ENCODE results near the gene ZNF821. TPM values are rescaled to one million over a fixed set of nuclear protein-coding genes. Genes with fewer than 3 reads are reported as not detected.

Gene ZNF821
- total and polyA plus RNA-seq, 2 of the 8 experiments (the other 6 are each of a cell fraction or from before 2014, with no cell fraction given), result 9.5 to 14.1 TPM

DNA sequence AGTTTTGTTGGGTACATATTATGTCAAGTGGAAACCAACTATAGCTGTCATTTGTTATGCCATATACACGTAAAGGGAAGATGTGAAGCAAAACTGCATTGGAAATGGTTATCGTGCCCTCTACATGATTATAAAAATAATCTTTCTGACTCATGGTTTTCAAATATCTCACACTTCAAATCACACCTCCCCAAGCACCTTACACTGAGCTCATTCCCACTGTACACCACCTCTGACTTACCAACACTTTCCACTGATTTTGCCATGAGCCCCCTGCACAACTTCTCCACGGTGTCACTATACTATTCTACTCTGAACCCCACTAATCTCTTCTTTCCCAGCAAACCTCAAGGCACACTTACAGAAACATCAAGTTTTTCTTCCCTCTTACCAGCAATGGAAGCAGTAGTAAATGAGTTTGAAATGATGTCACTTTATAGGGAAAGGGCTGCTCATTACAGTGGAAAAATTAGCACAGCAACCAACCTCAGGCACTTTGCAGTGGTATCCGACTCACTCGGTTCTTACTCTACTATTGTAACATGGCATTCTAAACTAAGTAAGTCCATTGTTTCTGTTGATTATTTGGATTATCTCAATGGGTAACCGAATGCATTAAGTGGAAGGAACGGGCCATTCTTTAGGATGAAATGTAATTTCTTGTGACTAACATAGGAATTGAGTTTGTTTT lies 18.7 kb downstream of the ZNF821 start:
- CTCF ChIA-PET (ENCODE audit: partially characterized antibody), result interaction anchor here (1.0 to 2.7 kb wide), 2 partner anchors 17 to 57 kb away, joined by 3 to 14 read pairs; partner anchors contain the start of gene AP1G1
- no peaks in the 10 kb centered on the region for H3K79me2 ChIP-seq (ENCODE audit: control insufficient read depth in 1 of 2, insufficient read depth in 2 of 2, low read length in 2 of 2)

More for the DNA sequence above, 18.7 kb downstream of the ZNF821 start:
- Histone ChIP-seq H2BK5ac (ENCODE audit: low read depth, low read length) (no peak overlapping the region), H3K18ac (ENCODE audit: extremely low read depth, low read length) (no peak overlapping the region), H2BK20ac (ENCODE audit: low read length) (no peak overlapping the region), H2BK120ac (replicated peaks; ENCODE audit: low read depth, low read length) (no peak overlapping the region), H3K36me3 (ENCODE audit: control insufficient read depth in 2 of 4, insufficient read depth in 4 of 4, low read length in 3 of 4) (peaks cover 5 to 33% (median 16%) of the 10 kb centered on the region in 4 experiments; a peak in 6 of 8 replicates), H2BK12ac (ENCODE audit: low read depth, low read length) (no peak overlapping the region), H4K5ac (ENCODE audit: insufficient read length, low read depth, low read length) (no peak overlapping the region), H3K14ac (ENCODE audit: insufficient read length) (no peak overlapping the region), H3K79me1 (ENCODE audit: low read depth, low read length) (no peaks in the 10 kb centered on the region), H3K23me2 (ENCODE audit: low read depth, low read length) (no peaks in the 10 kb centered on the region), H3K9me3 (ENCODE audit: insufficient read depth in 2 of 2, low read depth in 1 of 2, low read length in 1 of 2) (no peaks in the 10 kb centered on the region), H3K9ac (replicated peaks in 1 of 4; ENCODE audit: extremely low read depth in 1 of 4, low read depth in 3 of 4, low read length in 3 of 4) (no peak overlapping the region; a peak in 1 of 7 replicates), H4K8ac (ENCODE audit: extremely low read depth, insufficient read depth, low read length) (no peak overlapping the region), H3K4me1 (replicated peaks in 1 of 4; ENCODE audit: control insufficient read depth in 3 of 4, insufficient read depth in 4 of 4, low read length in 3 of 4) (no peaks in the 10 kb centered on the region), H2AK5ac (ENCODE audit: low read depth, low read length) (no peak overlapping the region), H3K4ac (replicated peaks; ENCODE audit: insufficient read length, low read depth, low read length) (no peak overlapping the region), H4K20me1 (replicated peaks in 1 of 2; ENCODE audit: control insufficient read depth in 1 of 2, insufficient read depth in 2 of 2, low read length in 2 of 2) (peaks cover 0 to 5% of the 10 kb centered on the region in 2 experiments), H3K4me2 (ENCODE audit: insufficient read depth in 1 of 2, low read depth in 2 of 2, low read length in 2 of 2) (no peak overlapping the region), H3K23ac (ENCODE audit: insufficient read length) (no peak overlapping the region), H2AFZ (ENCODE audit: low read length) (no peak overlapping the region), H4K91ac (replicated peaks; ENCODE audit: insufficient read length, low read length) (no peak overlapping the region), H3K56ac (replicated peaks; ENCODE audit: insufficient read length, low read depth, low read length) (no peak overlapping the region), H2BK15ac (ENCODE audit: low read length) (no peak overlapping the region), H3K27ac (ENCODE audit: low read depth, low read length) (no peak overlapping the region), H3K27me3 (replicated peaks in 1 of 4; ENCODE audit: control insufficient read depth in 3 of 4, extremely low read depth in 1 of 4, insufficient read depth in 3 of 4, low read length in 3 of 4) (no peaks in the 10 kb centered on the region), H3K4me3 (ENCODE audit: extremely low read depth in 1 of 4, insufficient read depth in 2 of 4, low read depth in 3 of 4, low read length in 4 of 4) (no peak overlapping the region)
- FAIRE-seq, result no peak
- DNase-seq (ENCODE audit: low read depth in 1 of 2, low spot score in 2 of 2), result no peak
- TF ChIP-seq CHD2 (IDR thresholded peaks at IDR 0.05; ENCODE audit: low read length), result no peak
- TF ChIP-seq RXRA (IDR thresholded peaks at IDR 0.05; ENCODE audit: insufficient read depth, low read depth, low read length), result no peak
- TF ChIP-seq BRCA1 (IDR thresholded peaks at IDR 0.05; ENCODE audit: low read depth, low read length), result no peak
- no peak for TF ChIP-seq JUND (IDR thresholded peaks at IDR 0.05; ENCODE audit: low read length)
- no peak for TF ChIP-seq EZH2 (IDR thresholded peaks at IDR 0.05; ENCODE audit: low read depth, low read length, severe bottlenecking)
- no peak for TF ChIP-seq SAP30 (IDR thresholded peaks at IDR 0.05; ENCODE audit: insufficient read depth, insufficient replicate concordance, low read length)
- TF ChIP-seq SP2 (IDR thresholded peaks at IDR 0.05; ENCODE audit: low read length), result no peak
- no peak for TF ChIP-seq FOSL1 (IDR thresholded peaks at IDR 0.05; ENCODE audit: insufficient read depth, low read depth, low read length)
- TF ChIP-seq CBX5 (IDR thresholded peaks at IDR 0.05; ENCODE audit: low read depth, low read length), result no peak
- TF ChIP-seq BACH1 (IDR thresholded peaks at IDR 0.05; ENCODE audit: low read length), result no peak
- TF ChIP-seq GABPA (IDR thresholded peaks at IDR 0.05; ENCODE audit: borderline replicate concordance, insufficient read depth, low read length), result no peak
- WGBS, 2 experiments (ENCODE audit: extremely low coverage in 1 of 2, insufficient coverage in 1 of 2, insufficient read length in 1 of 2, insufficient replicate concordance in 2 of 2, low coverage in 1 of 2, low lambda C conversion rate in 2 of 2, missing lambda C conversion rate in 1 of 2), result 81% methylated on average over 7 of the region's 7 CpGs; no CpG with 5 or more reads in 1 of the 2 experiments
- POLR2A ChIA-PET (ENCODE audit: partially characterized antibody), result interaction anchor here (1.0 to 1.1 kb wide), 2 partner anchors 19 to 71 kb away, joined by 3 read pairs; no protein-coding TSS in a partner anchor
